Astrocyte of the spinal cord (primary cell): ENCODE measurements around the gene PALLD.

Source experiments
- DNase-seq: peaks from one replicate; pipeline ENCODE4 v3.0.0; 2011; ENCODE audit warnings: low read depth, low spot score
- H3K4me3 ChIP-seq: 2 replicates; pipeline ENCODE4 v1.5.1; 2011; ENCODE audit warnings: low read depth, mild to moderate bottlenecking, low read length, moderate library complexity
- CTCF ChIP-seq: IDR thresholded peaks from 2 replicates; pipeline ENCODE4 v1.5.1; 2012; ENCODE audit warnings: low read depth, mild to moderate bottlenecking, low read length, inconsistent platforms
- in situ Hi-C: cut with HindIII; loops from 2 replicates; pipeline ENCODE4 v1.10.0; 2017; ENCODE audit warnings: low sequenced_read_pairs

The PALLD gene

GRCh38 chr4:168682898-168683500 lies 186.1 kb downstream of the PALLD start:
- in situ Hi-C loops = no loop called here
- TF ChIP-seq CTCF = no peak
- no peak for DNase-seq
- H3K4me3 ChIP-seq = no peak overlapping the region

- TF ChIP-seq CTCF = no peak
- DNase-seq = peak; percentile 40
- no peak overlapping the region for H3K4me3 ChIP-seq
- in situ Hi-C loops = no loop called here
These were observed 186.7 kb downstream of the PALLD start for GRCh38 chr4:168683595-168683994.

GRCh38 chr4:168685136-168685809 lies 188.4 kb downstream of the PALLD start:
- in situ Hi-C loops = no loop called here
- TF ChIP-seq CTCF = no peak
- DNase-seq = no peak
- H3K4me3 ChIP-seq = no peak overlapping the region

- in situ Hi-C loops = no loop called here
- no peak for DNase-seq
- TF ChIP-seq CTCF = no peak
- H3K4me3 ChIP-seq = no peak overlapping the region
These were observed 191.7 kb downstream of the PALLD start for GRCh38 chr4:168688584-168688983.

- H3K4me3 ChIP-seq = no peak overlapping the region
- no peak for TF ChIP-seq CTCF
- DNase-seq = no peak
- in situ Hi-C loops = no loop called here
These were observed 192.9 kb downstream of the PALLD start for GRCh38 chr4:168689791-168690190.

- TF ChIP-seq CTCF = no peak
- in situ Hi-C loops = no loop called here
- no peak overlapping the region for H3K4me3 ChIP-seq
- DNase-seq = no peak
These were observed 193.3 kb downstream of the PALLD start for GRCh38 chr4:168690199-168690598.
